ENCODE data around the gene RBPJL.

RBPJL gene

GRCh38 chr20:45358282-45359068 is 51.8 kb downstream of the RBPJL start:
- FAIRE-seq (no peak), DNase-seq (ENCODE audit: insufficient read length, low spot score) (no peak)

GRCh38 chr20:45359069-45359405 is 52.4 kb downstream of the RBPJL start:
- DNase-seq (ENCODE audit: insufficient read length, low spot score) (no peak), FAIRE-seq (no peak)

- no peak for DNase-seq (ENCODE audit: insufficient read length, low spot score)
- FAIRE-seq = no peak
Observed at GRCh38 chr20:45359406-45360148, 52.9 kb downstream of the RBPJL start.

GRCh38 chr20:45361793-45362192 is 55.2 kb downstream of the RBPJL start:
- no peak for FAIRE-seq
- no peak for DNase-seq (ENCODE audit: insufficient read length, low spot score)

- peak; percentile 84 for DNase-seq (ENCODE audit: insufficient read length, low spot score)
- FAIRE-seq = peak; percentile 94
Observed at GRCh38 chr20:45362804-45363610, 56.4 kb downstream of the RBPJL start, which contains the start of gene SYS1. Gene SYS1 (plus strand): TSS chr20:45363156. CDS start chr20:45363532, 376 bp downstream.

GRCh38 chr20:45363611-45364492 is 57.2 kb downstream of the RBPJL start:
- DNase-seq (ENCODE audit: insufficient read length, low spot score) (no peak), FAIRE-seq (no peak)

- DNase-seq (ENCODE audit: insufficient read length, low spot score) (no peak), FAIRE-seq (no peak)
Observed at GRCh38 chr20:45365444-45365970, 58.9 kb downstream of the RBPJL start.

GRCh38 chr20:45366192-45366591 is 59.6 kb downstream of the RBPJL start:
- FAIRE-seq (no peak), DNase-seq (ENCODE audit: insufficient read length, low spot score) (no peak)

GRCh38 chr20:45366631-45367030 is 60.0 kb downstream of the RBPJL start:
- DNase-seq (ENCODE audit: insufficient read length, low spot score) = no peak
- no peak for FAIRE-seq

- no peak for FAIRE-seq
- DNase-seq (ENCODE audit: insufficient read length, low spot score) = no peak
Observed at GRCh38 chr20:45367126-45367525, 60.5 kb downstream of the RBPJL start.

Measured in GM19239 (cell line).